Measurements from ENCODE around the gene SCAI. TPM values are rescaled to one million over a fixed set of nuclear protein-coding genes. Genes with fewer than 3 reads are reported as not detected.
A peak's percentile ranks its signal among the peaks of the same experiment; 100 is the strongest.
"Not testable (repeated sequence)": the region's sequence is repeated elsewhere in the genome, so short reads cannot be mapped to it uniquely, and the experiment has no call there.

SCAI gene
- total and polyA plus RNA-seq, 9 of the 15 experiments (the other 6 are each of a cell fraction or from before 2014, with no cell fraction given): 0.70 to 12.4 (median 4.2) TPM

DNA sequence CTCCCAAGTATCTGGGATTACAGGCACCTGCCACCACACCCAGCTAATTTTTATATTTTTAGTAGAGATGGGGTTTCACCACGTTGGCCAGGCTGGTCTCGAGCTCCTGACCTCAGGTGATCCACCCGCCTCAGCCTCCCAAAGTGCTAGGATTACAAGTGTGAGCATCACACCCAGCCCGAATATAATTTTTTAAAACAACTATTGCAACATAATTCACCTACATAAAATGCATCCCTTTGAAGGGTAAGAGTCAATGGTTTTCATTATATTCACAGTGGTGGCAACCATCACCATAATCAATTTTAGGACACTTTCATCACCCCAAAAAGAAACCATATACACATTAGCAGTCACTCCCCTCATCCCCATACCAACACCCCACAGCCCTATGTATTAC is 36.4 kb upstream of the SCAI start:
- H3K9me3 ChIP-seq (replicated peaks; ENCODE audit: control insufficient read depth, insufficient read depth, low read depth, low read length); H3K27me3 ChIP-seq (ENCODE audit: control insufficient read depth in 2 of 2, insufficient read depth in 2 of 2, low read length in 2 of 2); H3K4me2 ChIP-seq (ENCODE audit: insufficient read depth, low read length); H3K9ac ChIP-seq (ENCODE audit: insufficient read depth in 1 of 2, low read depth in 2 of 2, low read length in 2 of 2); H3K27ac ChIP-seq (ENCODE audit: extremely low read depth, low read depth, low read length); POLR2A ChIA-PET; FAIRE-seq; H3K9me1 ChIP-seq (ENCODE audit: control insufficient read depth, insufficient read depth, low read length); DNase-seq (ENCODE audit: extremely low read depth in 1 of 4, low spot score in 3 of 4); ATAC-seq; CTCF ChIA-PET (ENCODE audit: low intra/inter-chr PET ratio); H4K20me1 ChIP-seq (replicated peaks; ENCODE audit: control insufficient read depth, insufficient read depth, low read length); intact Hi-C loops (cut with micrococcal nuclease); in situ Hi-C loops (cut with MboI); H2AFZ ChIP-seq (ENCODE audit: low read depth, low read length); H3K4me3 ChIP-seq; BruUV-seq (replicated peaks); H3K36me3 ChIP-seq (ENCODE audit: control insufficient read depth, insufficient read depth, low read length); TF ChIP-seq CEBPG (CRISPR knock-in tag; IDR thresholded peaks at IDR 0.05): not testable (repeated sequence)
- WGBS (ENCODE audit: insufficient coverage, low coverage, missing lambda C conversion rate): 100% methylated on average over 2 of the region's 4 CpGs
- Histone ChIP-seq H3K4me1 (replicated peaks in 1 of 2; ENCODE audit: control insufficient read depth in 2 of 2, insufficient read depth in 2 of 2, low read length in 2 of 2) (peaks cover 9 to 13% of the 10 kb centered on the region in 2 experiments; a peak in 4 of 5 replicates), H3K79me2 (ENCODE audit: control insufficient read depth, insufficient read depth, low read length) (peaks cover 90% of the 10 kb centered on the region)
- 0 out of 4 replicates have a peak, but pooled peaks of 1 of the 2 experiments have one; percentile 23 for TF ChIP-seq CEBPG (tag; conservative IDR thresholded peaks at IDR 0.05 in 1 of 2, IDR thresholded peaks at IDR 0.05 in 1 of 2)
- peak; percentile 66 for TF ChIP-seq CEBPB (tag; IDR thresholded peaks at IDR 0.05)

DNA sequence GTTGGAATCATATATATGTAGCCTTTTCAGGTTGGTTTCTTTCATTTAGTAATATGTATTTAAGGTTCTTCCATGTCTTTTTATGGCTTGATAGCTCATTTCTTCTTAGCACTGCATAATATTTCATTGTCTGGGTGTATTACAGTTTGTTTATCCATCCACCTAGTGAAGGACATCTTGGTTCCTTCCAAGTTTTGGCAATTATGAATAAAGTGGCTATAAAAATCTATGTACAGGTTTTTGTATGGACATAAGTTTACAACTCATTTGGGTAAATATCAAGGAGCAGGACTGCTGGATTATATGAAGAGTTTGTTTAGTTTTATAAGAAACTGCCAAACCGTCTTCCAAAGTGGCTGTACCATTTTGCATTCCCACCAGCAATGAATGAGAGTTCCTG is 34.6 kb upstream of the SCAI start:
- Histone ChIP-seq H3K36me3 (ENCODE audit: control insufficient read depth, insufficient read depth, low read length) (peaks cover 7% of the 10 kb centered on the region; the same call in 1 of the 3 replicates), H4K20me1 (replicated peaks; ENCODE audit: control insufficient read depth, insufficient read depth, low read length) (no peaks in the 10 kb centered on the region), H3K4me1 (replicated peaks in 1 of 2; ENCODE audit: control insufficient read depth in 2 of 2, insufficient read depth in 2 of 2, low read length in 2 of 2) (peaks cover 9 to 13% of the 10 kb centered on the region in 2 experiments; a peak in 4 of 5 replicates), H3K9ac (ENCODE audit: insufficient read depth in 1 of 2, low read depth in 2 of 2, low read length in 2 of 2) (no peak overlapping the region), H3K4me3 (no peak overlapping the region), H3K27ac (ENCODE audit: extremely low read depth, low read depth, low read length) (no peak overlapping the region), H3K27me3 (ENCODE audit: control insufficient read depth in 2 of 2, insufficient read depth in 2 of 2, low read length in 2 of 2) (no peaks in the 10 kb centered on the region), H3K9me1 (ENCODE audit: control insufficient read depth, insufficient read depth, low read length) (no peaks in the 10 kb centered on the region), H3K79me2 (ENCODE audit: control insufficient read depth, insufficient read depth, low read length) (peaks cover 82% of the 10 kb centered on the region), H2AFZ (ENCODE audit: low read depth, low read length) (no peak overlapping the region), H3K4me2 (ENCODE audit: insufficient read depth, low read length) (no peak overlapping the region), H3K9me3 (replicated peaks; ENCODE audit: control insufficient read depth, insufficient read depth, low read depth, low read length) (no peaks in the 10 kb centered on the region)
- TF ChIP-seq, protein P1, sequence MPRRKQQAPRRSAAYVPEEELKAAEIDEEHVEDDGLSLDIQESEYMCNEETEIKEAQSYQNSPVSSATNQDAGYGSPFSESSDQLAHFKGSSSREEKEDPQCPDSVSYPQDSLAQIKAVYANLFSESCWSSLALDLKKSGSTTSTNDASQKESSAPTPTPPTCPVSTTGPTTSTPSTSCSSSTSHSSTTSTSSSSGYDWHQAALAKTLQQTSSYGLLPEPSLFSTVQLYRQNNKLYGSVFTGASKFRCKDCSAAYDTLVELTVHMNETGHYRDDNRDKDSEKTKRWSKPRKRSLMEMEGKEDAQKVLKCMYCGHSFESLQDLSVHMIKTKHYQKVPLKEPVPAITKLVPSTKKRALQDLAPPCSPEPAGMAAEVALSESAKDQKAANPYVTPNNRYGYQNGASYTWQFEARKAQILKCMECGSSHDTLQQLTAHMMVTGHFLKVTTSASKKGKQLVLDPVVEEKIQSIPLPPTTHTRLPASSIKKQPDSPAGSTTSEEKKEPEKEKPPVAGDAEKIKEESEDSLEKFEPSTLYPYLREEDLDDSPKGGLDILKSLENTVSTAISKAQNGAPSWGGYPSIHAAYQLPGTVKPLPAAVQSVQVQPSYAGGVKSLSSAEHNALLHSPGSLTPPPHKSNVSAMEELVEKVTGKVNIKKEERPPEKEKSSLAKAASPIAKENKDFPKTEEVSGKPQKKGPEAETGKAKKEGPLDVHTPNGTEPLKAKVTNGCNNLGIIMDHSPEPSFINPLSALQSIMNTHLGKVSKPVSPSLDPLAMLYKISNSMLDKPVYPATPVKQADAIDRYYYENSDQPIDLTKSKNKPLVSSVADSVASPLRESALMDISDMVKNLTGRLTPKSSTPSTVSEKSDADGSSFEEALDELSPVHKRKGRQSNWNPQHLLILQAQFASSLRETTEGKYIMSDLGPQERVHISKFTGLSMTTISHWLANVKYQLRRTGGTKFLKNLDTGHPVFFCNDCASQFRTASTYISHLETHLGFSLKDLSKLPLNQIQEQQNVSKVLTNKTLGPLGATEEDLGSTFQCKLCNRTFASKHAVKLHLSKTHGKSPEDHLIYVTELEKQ (CRISPR knock-in tag; IDR thresholded peaks at IDR 0.05): no peak
- TF ChIP-seq, protein P2, sequence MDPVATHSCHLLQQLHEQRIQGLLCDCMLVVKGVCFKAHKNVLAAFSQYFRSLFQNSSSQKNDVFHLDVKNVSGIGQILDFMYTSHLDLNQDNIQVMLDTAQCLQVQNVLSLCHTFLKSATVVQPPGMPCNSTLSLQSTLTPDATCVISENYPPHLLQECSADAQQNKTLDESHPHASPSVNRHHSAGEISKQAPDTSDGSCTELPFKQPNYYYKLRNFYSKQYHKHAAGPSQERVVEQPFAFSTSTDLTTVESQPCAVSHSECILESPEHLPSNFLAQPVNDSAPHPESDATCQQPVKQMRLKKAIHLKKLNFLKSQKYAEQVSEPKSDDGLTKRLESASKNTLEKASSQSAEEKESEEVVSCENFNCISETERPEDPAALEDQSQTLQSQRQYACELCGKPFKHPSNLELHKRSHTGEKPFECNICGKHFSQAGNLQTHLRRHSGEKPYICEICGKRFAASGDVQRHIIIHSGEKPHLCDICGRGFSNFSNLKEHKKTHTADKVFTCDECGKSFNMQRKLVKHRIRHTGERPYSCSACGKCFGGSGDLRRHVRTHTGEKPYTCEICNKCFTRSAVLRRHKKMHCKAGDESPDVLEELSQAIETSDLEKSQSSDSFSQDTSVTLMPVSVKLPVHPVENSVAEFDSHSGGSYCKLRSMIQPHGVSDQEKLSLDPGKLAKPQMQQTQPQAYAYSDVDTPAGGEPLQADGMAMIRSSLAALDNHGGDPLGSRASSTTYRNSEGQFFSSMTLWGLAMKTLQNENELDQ (CRISPR knock-in tag; IDR thresholded peaks at IDR 0.05; ENCODE audit: borderline replicate concordance): no peak
- TF ChIP-seq PPARD (CRISPR knock-in tag; IDR thresholded peaks at IDR 0.05) (no peak), MAFF (IDR thresholded peaks at IDR 0.05; ENCODE audit: low read length) (no peak), ZNF766 (CRISPR knock-in tag; conservative IDR thresholded peaks at IDR 0.05) (0 out of 2 replicates have a peak, but pooled peaks have one; percentile 13)
- in situ Hi-C loops (cut with MboI) (no loop called here), intact Hi-C loops (cut with micrococcal nuclease) (no loop called here)
- 62% methylated on average over 1 of the region's 1 CpG for WGBS (ENCODE audit: insufficient coverage, low coverage, missing lambda C conversion rate)
- no peak for DNase-seq (ENCODE audit: extremely low read depth in 1 of 4, low spot score in 3 of 4)
- no TSS peak for BruUV-seq (replicated peaks)
- ChIA-PET CTCF (ENCODE audit: low intra/inter-chr PET ratio) (no interaction called here), POLR2A (interaction anchor here (0.6 kb wide), 1 partner anchor 197 kb away, joined by 4 read pairs; no protein-coding TSS in a partner anchor)
- ATAC-seq: no peak
- FAIRE-seq: no peak

All from K562 (cell line).